ENCODE results near the gene C15orf39.

- no peak for TF ChIP-seq EZH2 (IDR thresholded peaks at IDR 0.05; ENCODE audit: borderline replicate concordance, low read depth, low read length, poor library complexity, severe bottlenecking)
- TF ChIP-seq, protein P1, sequence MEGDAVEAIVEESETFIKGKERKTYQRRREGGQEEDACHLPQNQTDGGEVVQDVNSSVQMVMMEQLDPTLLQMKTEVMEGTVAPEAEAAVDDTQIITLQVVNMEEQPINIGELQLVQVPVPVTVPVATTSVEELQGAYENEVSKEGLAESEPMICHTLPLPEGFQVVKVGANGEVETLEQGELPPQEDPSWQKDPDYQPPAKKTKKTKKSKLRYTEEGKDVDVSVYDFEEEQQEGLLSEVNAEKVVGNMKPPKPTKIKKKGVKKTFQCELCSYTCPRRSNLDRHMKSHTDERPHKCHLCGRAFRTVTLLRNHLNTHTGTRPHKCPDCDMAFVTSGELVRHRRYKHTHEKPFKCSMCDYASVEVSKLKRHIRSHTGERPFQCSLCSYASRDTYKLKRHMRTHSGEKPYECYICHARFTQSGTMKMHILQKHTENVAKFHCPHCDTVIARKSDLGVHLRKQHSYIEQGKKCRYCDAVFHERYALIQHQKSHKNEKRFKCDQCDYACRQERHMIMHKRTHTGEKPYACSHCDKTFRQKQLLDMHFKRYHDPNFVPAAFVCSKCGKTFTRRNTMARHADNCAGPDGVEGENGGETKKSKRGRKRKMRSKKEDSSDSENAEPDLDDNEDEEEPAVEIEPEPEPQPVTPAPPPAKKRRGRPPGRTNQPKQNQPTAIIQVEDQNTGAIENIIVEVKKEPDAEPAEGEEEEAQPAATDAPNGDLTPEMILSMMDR (conservative IDR thresholded peaks at IDR 0.05; ENCODE audit: low read depth, low read length), result no peak
Observed at GRCh38 chr15:75200391-75200764, 1.3 kb upstream of the C15orf39 start.
